Left ventricle myocardium superior (tissue), 1 donor: Measurements from ENCODE around the gene ARMC9. TPM values are rescaled to one million over a fixed set of nuclear protein-coding genes. Genes with fewer than 3 reads are reported as not detected.
A peak's percentile ranks its signal among the peaks of the same experiment; 100 is the strongest.
"Not testable (repeated sequence)": the region's sequence is repeated elsewhere in the genome, so short reads cannot be mapped to it uniquely, and the experiment has no call there.

ENCODE experiments used
- ATAC-seq: fragments of 200-7000 bp; cut with Tn5 transposase; one replicate; pipeline ENCODE4 v1.9.1; 2020; ENCODE audit warnings: mild to moderate bottlenecking, moderate library complexity
- DNase-seq: peaks from one replicate; pipeline ENCODE4 v3.0.0-alpha.2; 2020
- intact Hi-C: fragments of 100-400 bp; cut with micrococcal nuclease; formaldehyde crosslinking; loops from one replicate; pipeline ENCODE4 v1.11.0; 2022
- total RNA-seq: library from RNA; stranded (reverse); fragmentation: NEBNext Ultra II Directional; extraction: Animal tissue kit (Norgen Biotek cat#: 25700); gene quantifications from one replicate; pipeline ENCODE4 v1.2.1, GENCODE V29; 2021
- donor health status: DM: no; HTN: yes; CAD: no; lungs with severe emphysema.

Gene ARMC9
- total RNA-seq, 1 donor from 2014 or later, result 2.3 TPM

- DNase-seq, result no peak
- intact Hi-C loops, result loop anchor here (5.0 kb wide), 1 partner anchor 184 kb away; no protein-coding TSS in a partner anchor
- ATAC-seq, result peak; percentile 11
Measured at GRCh38 chr2:231228223-231228622, 29.8 kb downstream of the ARMC9 start.

- ATAC-seq (no peak), DNase-seq (no peak)
- intact Hi-C loops, result loop anchor here (5.0 kb wide), 1 partner anchor 183 kb away; no protein-coding TSS in a partner anchor
Measured at GRCh38 chr2:231228974-231229529, 30.6 kb downstream of the ARMC9 start.

GRCh38 chr2:231235217-231235616 is 36.8 kb downstream of the ARMC9 start:
- ATAC-seq (no peak), DNase-seq (no peak)
- intact Hi-C loops, result no loop called here

- ATAC-seq (no peak), DNase-seq (no peak)
- intact Hi-C loops, result no loop called here
Measured at GRCh38 chr2:231238689-231239088, 40.3 kb downstream of the ARMC9 start.

DNA sequence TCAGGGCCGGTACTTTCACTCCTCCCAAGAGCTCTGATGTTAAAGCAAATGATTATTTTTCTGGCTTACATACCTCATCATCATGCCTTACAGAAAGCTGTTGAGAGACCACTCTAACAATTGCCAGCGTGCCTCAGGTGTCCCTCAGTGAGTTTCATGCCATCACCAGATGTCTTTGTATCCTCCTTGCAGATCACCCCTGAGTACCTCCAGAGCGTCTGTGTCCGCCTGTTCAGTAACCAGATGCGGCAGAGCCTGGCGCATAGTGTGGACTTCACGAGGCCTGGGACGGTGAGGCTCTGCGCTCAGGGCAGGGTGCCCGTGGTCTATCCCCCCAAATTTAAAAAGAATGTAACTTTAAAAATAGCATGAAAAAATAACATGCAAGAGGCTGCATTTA is 41.3 kb downstream of the ARMC9 start:
- intact Hi-C loops, result no loop called here
- no peak for ATAC-seq
- no peak for DNase-seq

- ATAC-seq, result peak; percentile 77
- intact Hi-C loops, result no loop called here
- DNase-seq, result no peak
Measured at GRCh38 chr2:231241755-231242507, 43.5 kb downstream of the ARMC9 start.

- intact Hi-C loops, result no loop called here
- DNase-seq (no peak), ATAC-seq (no peak)
Measured at GRCh38 chr2:231243866-231244265, 45.4 kb downstream of the ARMC9 start.

DNA sequence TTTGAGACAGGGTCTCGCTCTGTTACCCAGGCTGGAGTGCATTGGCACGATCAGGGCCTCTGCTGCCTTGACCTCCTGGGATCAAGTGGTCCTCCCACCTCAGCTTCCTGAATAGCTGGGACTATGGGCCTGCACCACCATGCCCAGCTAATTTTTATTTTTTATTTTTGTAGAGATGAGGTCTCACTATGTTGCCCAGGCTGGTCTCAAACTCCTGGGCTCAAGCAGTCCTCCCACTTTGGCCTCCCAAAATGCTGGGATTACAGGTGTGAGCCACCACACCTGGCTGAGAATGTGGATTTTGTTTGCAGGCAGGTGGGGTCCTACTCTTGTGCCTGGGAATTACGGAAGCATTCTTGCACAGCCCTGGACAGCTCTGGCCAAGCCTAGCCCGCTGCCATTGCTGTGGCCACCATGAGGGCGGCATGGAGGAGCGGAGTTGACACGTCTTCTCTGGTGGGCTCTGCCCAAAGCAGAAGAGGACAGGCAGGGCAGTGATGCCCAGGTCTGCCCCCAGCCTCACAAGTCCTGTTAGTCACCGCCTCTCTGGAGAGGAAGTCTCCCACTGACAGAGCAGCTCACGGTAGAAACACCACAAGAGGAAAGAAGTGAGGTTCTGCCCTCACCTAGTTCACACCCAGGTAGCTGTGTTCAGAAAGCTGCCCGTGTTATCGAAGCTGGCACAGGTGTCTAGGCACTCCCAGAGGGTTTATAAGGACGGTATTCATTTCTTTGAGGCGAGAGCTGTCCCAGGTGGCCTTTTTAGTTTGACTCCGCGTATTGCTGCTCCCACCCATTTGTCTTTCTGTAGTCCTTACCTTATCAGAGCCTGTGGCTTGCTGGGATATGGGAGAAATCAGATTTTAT is 46.2 kb downstream of the ARMC9 start:
- DNase-seq, result no peak
- intact Hi-C loops, result no loop called here
- ATAC-seq, result no peak

- ATAC-seq (peak; percentile 59), DNase-seq (no peak)
- intact Hi-C loops, result no loop called here
Measured at GRCh38 chr2:231245249-231246094, 47.0 kb downstream of the ARMC9 start.

- no peak for ATAC-seq
- intact Hi-C loops, result no loop called here
- DNase-seq, result no peak
Measured at GRCh38 chr2:231246171-231246842, 47.9 kb downstream of the ARMC9 start.

DNA sequence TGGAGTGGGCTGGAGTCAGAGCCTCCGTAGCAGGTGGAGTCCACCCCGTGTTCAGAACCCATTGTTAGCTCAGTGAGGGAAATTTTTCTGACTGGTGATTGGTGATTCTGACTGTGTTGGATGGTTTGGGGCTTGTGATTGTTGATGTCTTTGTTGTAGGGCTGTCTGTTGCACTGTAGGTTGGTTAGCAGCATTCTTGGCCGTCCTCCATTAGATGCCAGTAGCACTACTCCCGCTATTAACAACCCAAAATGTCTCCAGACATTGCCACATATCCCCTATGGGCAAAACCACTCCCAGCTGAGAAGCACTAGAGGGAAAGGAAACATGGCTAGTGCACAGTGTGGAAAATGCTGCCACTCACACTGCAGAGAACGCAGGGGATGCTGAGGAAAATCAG is 51.7 kb downstream of the ARMC9 start:
- intact Hi-C loops, result no loop called here
- ATAC-seq, result no peak
- no peak for DNase-seq

GRCh38 chr2:231250698-231251097 is 52.3 kb downstream of the ARMC9 start:
- intact Hi-C loops, result no loop called here
- DNase-seq (no peak), ATAC-seq (no peak)

DNA sequence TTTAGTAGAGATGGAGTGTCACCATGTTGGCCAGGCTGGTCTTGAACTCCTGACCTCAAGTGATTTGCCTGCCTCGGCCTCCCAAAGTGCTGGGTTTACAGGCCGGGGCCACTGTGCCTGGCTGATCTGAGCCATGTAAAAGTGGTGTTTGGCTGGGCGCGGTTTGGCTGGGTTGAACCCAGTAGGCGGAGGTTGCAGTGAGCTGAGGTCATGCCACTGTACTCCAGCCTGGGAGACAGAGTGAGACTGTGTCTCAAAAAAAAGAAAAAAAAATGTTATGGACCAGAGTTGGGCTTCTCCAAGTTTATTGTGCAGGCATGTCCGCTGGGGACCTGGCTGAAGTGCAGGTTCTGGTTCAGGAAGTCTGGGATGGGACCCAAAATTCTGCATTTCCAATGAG is 54.9 kb downstream of the ARMC9 start:
- DNase-seq, intact Hi-C loops: not testable (repeated sequence)
- peak; percentile 31 for ATAC-seq

GRCh38 chr2:231256494-231256893 is 58.1 kb downstream of the ARMC9 start:
- DNase-seq, result no peak
- intact Hi-C loops, result no loop called here
- no peak for ATAC-seq

DNA sequence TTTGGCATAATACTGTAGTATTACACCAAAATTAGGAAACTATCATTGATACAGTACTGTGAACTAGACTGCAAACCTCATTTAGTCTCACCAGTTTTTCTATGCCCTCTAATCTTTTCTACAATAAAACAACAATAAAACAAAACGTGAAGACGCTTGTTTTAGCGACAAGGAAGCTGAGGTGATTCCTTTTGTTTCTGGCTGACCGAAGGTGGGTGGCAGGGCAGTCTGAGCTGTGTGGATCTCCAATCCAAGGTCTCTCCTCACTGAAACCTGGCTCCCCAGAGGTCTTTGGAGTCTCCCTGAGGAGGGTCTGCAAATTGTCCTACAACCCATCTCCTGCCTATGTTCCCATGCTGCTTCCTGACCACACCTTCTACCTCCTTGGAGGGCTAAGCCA is 59.3 kb downstream of the ARMC9 start:
- DNase-seq (no peak), ATAC-seq (no peak)
- intact Hi-C loops, result no loop called here

GRCh38 chr2:231258701-231259100 is 60.3 kb downstream of the ARMC9 start:
- DNase-seq (no peak), ATAC-seq (no peak)
- intact Hi-C loops, result no loop called here

DNA sequence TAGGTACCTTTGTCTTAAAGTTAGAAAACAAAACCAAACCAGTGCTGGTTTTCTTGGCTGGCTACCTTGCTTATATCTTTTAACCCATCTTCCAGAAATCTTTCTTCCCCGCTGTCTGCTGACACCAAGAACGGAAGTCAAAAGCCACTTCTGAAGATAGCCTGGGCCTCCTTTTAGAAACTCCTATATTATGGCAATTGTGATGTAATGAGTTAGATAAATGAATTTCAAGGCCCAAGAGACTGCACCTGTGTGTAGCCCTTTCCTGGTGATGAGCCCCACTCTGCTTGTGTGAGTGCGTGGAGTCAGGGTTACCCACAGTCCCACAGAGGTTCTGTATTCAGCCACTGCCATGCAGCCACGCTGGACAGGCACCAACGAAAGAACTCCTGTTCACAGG is 60.7 kb downstream of the ARMC9 start:
- intact Hi-C loops, result no loop called here
- ATAC-seq (no peak), DNase-seq (no peak)

DNA sequence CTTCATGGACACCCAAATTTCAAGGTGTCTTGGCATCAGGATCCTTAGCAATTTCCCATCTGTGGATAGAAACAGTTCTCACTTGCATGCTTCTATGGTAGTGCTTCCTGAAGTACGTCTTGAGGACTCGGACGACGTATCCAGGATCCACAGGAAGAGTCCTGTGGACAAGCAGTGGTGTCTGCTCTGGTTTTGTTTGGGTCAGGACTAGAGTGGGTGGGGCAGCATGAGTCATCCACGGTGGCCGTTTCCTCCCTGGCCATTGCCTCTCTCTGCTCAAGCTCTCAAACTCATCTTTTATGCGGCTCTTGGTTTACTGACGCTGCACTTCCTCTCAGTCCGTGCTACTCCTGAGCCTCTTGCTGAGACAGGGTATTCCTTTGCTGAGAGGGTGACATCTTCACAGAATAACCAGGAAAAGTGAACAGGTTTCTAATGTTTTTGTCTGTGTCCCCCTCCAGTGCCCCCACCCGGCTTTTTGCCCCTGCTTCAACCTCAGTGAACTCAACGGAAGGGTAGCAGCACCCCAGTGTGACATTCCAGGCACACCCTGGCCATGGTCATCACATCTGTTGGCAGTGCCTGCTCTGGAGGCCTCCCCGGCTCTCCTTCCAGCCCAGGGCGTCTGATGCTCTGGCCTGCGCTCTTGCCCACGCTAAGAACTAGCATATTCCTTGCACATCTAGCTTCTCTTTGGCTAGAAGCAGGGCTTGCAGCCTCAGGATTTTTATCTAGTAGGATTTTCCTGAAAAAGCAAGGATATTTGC is 62.2 kb downstream of the ARMC9 start:
- ATAC-seq (peak; percentile 50), DNase-seq (no peak)
- intact Hi-C loops, result no loop called here
